OCI-LY3 (cell line): ENCODE results near the gene NDUFS2.

Source experiments
- H2AFZ ChIP-seq: fragments of 200-600, 300-600 bp; shearing (Covaris generic); 2 replicates; pipeline ENCODE4 v1.6.0; 2014; ENCODE audit warnings: antibody characterized with exemption, low read depth, low read length
- H3K27ac ChIP-seq: fragments of 200-600, 300-600 bp; sonication (generic); 2 replicates; pipeline ENCODE4 v1.5.1; 2014; ENCODE audit warnings: mild to moderate bottlenecking, low read length, moderate library complexity, mixed read lengths
- H3K27me3 ChIP-seq: fragments of 200-600, 300-600 bp; sonication (generic); 2 replicates; pipeline ENCODE4 v1.6.1; 2014; ENCODE audit warnings: low read depth, low read length, mixed read lengths
- H3K36me3 ChIP-seq: fragments of 200-600, 300-600 bp; sonication (generic); replicated peaks from 2 replicates; pipeline ENCODE3; 2014; ENCODE audit warnings: low read depth, low read length, mixed read lengths
- H3K4me1 ChIP-seq: fragments of 300-600, 200-600 bp; sonication (generic); 2 replicates; pipeline ENCODE4 v1.6.1; 2014; ENCODE audit warnings: low read length, mixed read lengths
- H3K4me2 ChIP-seq: fragments of 200-600, 300-600 bp; sonication (generic); 2 replicates; pipeline ENCODE4 v1.6.1; 2014; ENCODE audit warnings: low read length, mixed read lengths
- H3K4me3 ChIP-seq: fragments of 300-600, 200-600 bp; sonication (generic); 2 replicates; pipeline ENCODE4 v1.5.1; 2014; ENCODE audit warnings: antibody characterized with exemption, mild to moderate bottlenecking, low read length, moderate library complexity
- H3K79me2 ChIP-seq: fragments of 300-600, 200-600 bp; shearing (Covaris generic); 2 replicates; pipeline ENCODE4 v1.6.1; 2014; ENCODE audit warnings: mild to moderate bottlenecking, low read length, mixed read lengths
- H3K9ac ChIP-seq: fragments of 300-600, 200-600 bp; shearing (Covaris generic); 2 replicates; pipeline ENCODE4 v1.6.0; 2014; ENCODE audit warnings: mild to moderate bottlenecking, low read length, moderate library complexity
- H3K9me3 ChIP-seq: fragments of 200-600, 300-600 bp; shearing (Covaris generic); 2 replicates; pipeline ENCODE4 v1.6.1; 2014; ENCODE audit warnings: low read length, mixed read lengths; ENCODE audit not compliant: insufficient read depth
- H4K20me1 ChIP-seq: fragments of 200-600, 300-600 bp; sonication (generic); 2 replicates; pipeline ENCODE4 v1.6.1; 2016; ENCODE audit warnings: low read length, mixed read lengths; ENCODE audit not compliant: insufficient read depth
- CTCF ChIP-seq: fragments of 200-600, 300-600 bp; sonication (generic); IDR thresholded peaks from 2 replicates; pipeline ENCODE4 v1.5.1; 2014; ENCODE audit warnings: antibody characterized with exemption, low read length, low read depth
- EZH2phosphoT487 ChIP-seq: fragments of 200-600 bp; shearing (Covaris generic); IDR thresholded peaks from 2 replicates; pipeline ENCODE4 v1.6.1; 2018; ENCODE audit warnings: antibody characterized with exemption, mixed run types, low read depth

Gene NDUFS2

GRCh38 chr1:161161652-161162051, 40.5 kb upstream of the NDUFS2 start:
- peaks cover 21% of the 10 kb centered on the region for H3K4me1 ChIP-seq
- no peak overlapping the region for H2AFZ ChIP-seq
- no peak overlapping the region for H3K9ac ChIP-seq
- H3K36me3 ChIP-seq: peaks cover 29% of the 10 kb centered on the region
- H3K79me2 ChIP-seq: peaks cover 14% of the 10 kb centered on the region
- TF ChIP-seq CTCF: no peak
- TF ChIP-seq EZH2phosphoT487: no peak
- no peaks in the 10 kb centered on the region for H3K9me3 ChIP-seq
- H3K4me3 ChIP-seq: no peak overlapping the region
- H3K4me2 ChIP-seq: no peak overlapping the region
- H4K20me1 ChIP-seq: no peaks in the 10 kb centered on the region
- no peak overlapping the region for H3K27ac ChIP-seq
- H3K27me3 ChIP-seq: no peaks in the 10 kb centered on the region

DNA sequence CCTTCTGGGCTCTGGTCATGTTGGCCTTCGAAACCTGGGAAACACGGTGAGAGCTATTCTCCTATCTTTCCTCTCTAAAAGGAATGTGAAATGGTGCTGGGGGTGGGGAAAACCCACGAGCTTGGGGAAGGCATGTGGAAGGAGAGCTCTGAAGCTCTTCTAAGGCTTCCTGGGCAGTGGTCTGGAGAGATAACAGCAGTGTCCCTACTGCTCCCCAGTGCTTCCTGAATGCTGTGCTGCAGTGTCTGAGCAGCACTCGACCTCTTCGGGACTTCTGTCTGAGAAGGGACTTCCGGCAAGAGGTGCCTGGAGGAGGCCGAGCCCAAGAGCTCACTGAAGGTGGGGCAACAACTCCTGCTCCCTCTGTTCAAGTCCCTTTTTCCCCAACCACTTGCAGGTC, 40.1 kb upstream of the NDUFS2 start:
- Histone ChIP-seq H3K4me1 (peaks cover 24% of the 10 kb centered on the region), H2AFZ (no peak overlapping the region), H3K79me2 (peaks cover 14% of the 10 kb centered on the region), H3K9me3 (no peaks in the 10 kb centered on the region), H3K27me3 (no peaks in the 10 kb centered on the region), H3K36me3 (peaks cover 29% of the 10 kb centered on the region), H3K9ac (no peak overlapping the region), H3K4me3 (no peak overlapping the region), H3K4me2 (no peak overlapping the region), H4K20me1 (no peaks in the 10 kb centered on the region), H3K27ac (no peak overlapping the region)
- TF ChIP-seq EZH2phosphoT487 (no peak), CTCF (no peak)

DNA sequence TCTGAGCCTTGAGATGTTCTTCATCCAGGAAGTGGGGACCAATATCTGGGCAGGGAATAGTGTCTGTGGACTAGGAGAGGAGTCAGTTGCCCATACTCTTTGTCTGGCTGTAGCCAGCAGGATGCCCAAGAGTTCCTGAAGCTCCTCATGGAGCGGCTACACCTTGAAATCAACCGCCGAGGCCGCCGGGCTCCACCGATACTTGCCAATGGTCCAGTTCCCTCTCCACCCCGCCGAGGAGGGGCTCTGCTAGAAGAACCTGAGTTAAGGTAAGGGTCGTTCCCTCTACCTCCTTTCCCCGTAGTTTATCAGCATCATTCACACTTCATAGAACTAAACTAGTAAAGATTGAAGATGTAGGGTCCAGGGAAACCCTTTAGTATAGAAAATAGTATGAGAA, 39.4 kb upstream of the NDUFS2 start:
- TF ChIP-seq EZH2phosphoT487: no peak
- no peak overlapping the region for H2AFZ ChIP-seq
- no peak overlapping the region for H3K27ac ChIP-seq
- no peak overlapping the region for H3K4me2 ChIP-seq
- H3K9ac ChIP-seq: no peak overlapping the region
- H3K4me1 ChIP-seq: peaks cover 27% of the 10 kb centered on the region
- H4K20me1 ChIP-seq: no peaks in the 10 kb centered on the region
- peaks cover 14% of the 10 kb centered on the region for H3K79me2 ChIP-seq
- no peaks in the 10 kb centered on the region for H3K9me3 ChIP-seq
- H3K36me3 ChIP-seq: peaks cover 24% of the 10 kb centered on the region
- no peak overlapping the region for H3K4me3 ChIP-seq
- no peaks in the 10 kb centered on the region for H3K27me3 ChIP-seq

DNA sequence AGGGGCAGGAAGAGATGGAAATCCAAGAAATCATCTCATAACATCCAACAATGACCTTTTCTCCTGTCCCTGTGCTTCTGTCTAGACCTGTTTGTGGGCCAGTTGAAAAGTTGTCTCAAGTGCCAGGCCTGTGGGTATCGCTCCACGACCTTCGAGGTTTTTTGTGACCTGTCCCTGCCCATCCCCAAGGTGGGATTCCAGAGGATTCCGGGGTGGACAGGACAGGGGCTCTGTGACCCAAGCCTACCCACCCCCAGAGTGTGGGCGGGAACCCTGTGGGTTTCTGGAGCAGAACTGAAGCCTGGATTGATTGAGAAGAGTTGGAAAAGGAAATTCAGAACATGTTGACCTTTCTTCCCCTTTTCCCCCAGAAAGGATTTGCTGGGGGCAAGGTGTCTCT, 38.4 kb upstream of the NDUFS2 start:
- no peak overlapping the region for H2AFZ ChIP-seq

More for the DNA sequence above, 38.4 kb upstream of the NDUFS2 start:
- no peak for TF ChIP-seq EZH2phosphoT487
- TF ChIP-seq CTCF: no peak
- H3K36me3 ChIP-seq: peaks cover 24% of the 10 kb centered on the region
- H3K4me3 ChIP-seq: no peak overlapping the region
- H4K20me1 ChIP-seq: no peaks in the 10 kb centered on the region
- no peak overlapping the region for H3K27ac ChIP-seq
- H3K4me1 ChIP-seq: peaks cover 23% of the 10 kb centered on the region
- H3K9ac ChIP-seq: no peak overlapping the region
- no peaks in the 10 kb centered on the region for H3K9me3 ChIP-seq
- no peak overlapping the region for H3K4me2 ChIP-seq
- peaks cover 14% of the 10 kb centered on the region for H3K79me2 ChIP-seq
- H3K27me3 ChIP-seq: no peaks in the 10 kb centered on the region
